IMR-90 (cell line): ENCODE data around the gene TMEM40. TPM values are rescaled to one million over a fixed set of nuclear protein-coding genes. Genes with fewer than 3 reads are reported as not detected.

Experiments
- ATAC-seq: fragments of 200-7000 bp; cut with Tn5 transposase; 2 replicates; pipeline ENCODE4 v1.9.1; 2020; ENCODE audit warnings: low read depth, mild to moderate bottlenecking, moderate library complexity
- BruUV-seq: library from RNA; stranded (reverse); fragments of 400-500 nt; replicated peaks from 2 replicates; lab custom pipeline; 2021; lab: Mats Ljungman, UMichigan
- CTCF ChIA-PET: fragments of 300-600 bp; formaldehyde crosslinking; extraction: SDS; loops from one replicate; lab custom pipeline; 2021; ENCODE audit warnings: antibody characterized with exemption; lab: Yijun Ruan, JAX
- POLR2A ChIA-PET: fragments of 300-600 bp; sonication (Branson Sonifier 250); formaldehyde crosslinking; loops from one replicate; lab custom pipeline; 2022; ENCODE audit warnings: antibody characterized with exemption; ENCODE audit not compliant: unreplicated experiment; lab: Charles Lee
- DNase-seq: peaks from one replicate; pipeline ENCODE4 v3.0.0; 2013
- H2AFZ ChIP-seq: replicated peaks from 2 replicates; pipeline ENCODE3; 2013; ENCODE audit warnings: low read length, mild to moderate bottlenecking; ENCODE audit not compliant: poor library complexity
- H2AK5ac ChIP-seq: 2 replicates; pipeline ENCODE4 v1.6.1; 2013; ENCODE audit warnings: low read depth, low read length, inconsistent platforms
- H2AK9ac ChIP-seq: replicated peaks from 2 replicates; pipeline ENCODE3; 2013; ENCODE audit warnings: mild to moderate bottlenecking, low read depth, low read length, moderate library complexity; ENCODE audit not compliant: poor library complexity
- H2BK120ac ChIP-seq: 2 replicates; pipeline ENCODE4 v1.6.1; 2013; ENCODE audit warnings: low read depth, low read length, inconsistent platforms
- H2BK15ac ChIP-seq: 3 replicates; pipeline ENCODE4 v1.6.1; 2013; ENCODE audit warnings: low read depth, low read length, inconsistent platforms
- H2BK20ac ChIP-seq: 2 replicates; pipeline ENCODE4 v1.6.1; 2013; ENCODE audit warnings: low read depth, mild to moderate bottlenecking, inconsistent platforms, low read length, moderate library complexity
- H2BK5ac ChIP-seq: 2 replicates; pipeline ENCODE4 v1.6.1; 2013; ENCODE audit warnings: mild to moderate bottlenecking, low read depth, low read length, inconsistent platforms; ENCODE audit not compliant: poor library complexity, severe bottlenecking
- H3K14ac ChIP-seq: replicated peaks from 2 replicates; pipeline ENCODE4 v1.6.1; 2013; ENCODE audit warnings: low read depth, low read length, inconsistent platforms
- H3K18ac ChIP-seq: 2 replicates; pipeline ENCODE4 v1.6.1; 2013; ENCODE audit warnings: low read depth, low read length, control low read depth
- H3K23ac ChIP-seq: 2 replicates; pipeline ENCODE4 v1.6.1; 2013; ENCODE audit warnings: low read depth, low read length, inconsistent platforms
- H3K27ac ChIP-seq: 2 replicates; pipeline ENCODE4 v1.5.1; 2013; ENCODE audit warnings: mild to moderate bottlenecking, control low read depth, low read length; ENCODE audit not compliant: insufficient read depth
- H3K27me3 ChIP-seq: 2 replicates; pipeline ENCODE4 v1.6.1; 2013; ENCODE audit warnings: low read length; ENCODE audit not compliant: control insufficient read depth, insufficient read depth
- H3K36me3 ChIP-seq: 2 replicates; pipeline ENCODE4 v1.6.1; 2013; ENCODE audit warnings: low read length, mixed read lengths; ENCODE audit not compliant: control insufficient read depth, insufficient read depth
- H3K4ac ChIP-seq: 2 replicates; pipeline ENCODE4 v1.6.1; 2013; ENCODE audit warnings: low read depth, low read length, inconsistent platforms
- H3K4me1 ChIP-seq: 2 replicates; pipeline ENCODE4 v1.6.1; 2013; ENCODE audit warnings: low read length, mixed read lengths; ENCODE audit not compliant: control insufficient read depth, insufficient read depth
- H3K4me2 ChIP-seq: 2 replicates; pipeline ENCODE4 v1.6.1; 2013; ENCODE audit warnings: low read depth, mild to moderate bottlenecking, control low read depth, low read length, moderate library complexity
- H3K4me3 ChIP-seq: 2 replicates; pipeline ENCODE4 v1.5.1; 2013; ENCODE audit warnings: low read depth, mild to moderate bottlenecking, control low read depth, low read length, moderate library complexity; ENCODE audit not compliant: insufficient read depth
- H3K56ac ChIP-seq: 2 replicates; pipeline ENCODE4 v1.6.1; 2013; ENCODE audit warnings: low read length, inconsistent platforms; ENCODE audit not compliant: insufficient read depth; ENCODE audit errors: extremely low read depth
- H3K79me1 ChIP-seq, 2 experiments: 2 replicates each; pipeline ENCODE4 v1.6.1; 2013; ENCODE audit warnings: low read length in 2 of 2, inconsistent platforms in 1 of 2, low read depth in 1 of 2
- H3K9ac ChIP-seq: 2 replicates; pipeline ENCODE4 v1.6.1; 2013; ENCODE audit warnings: low read depth, low read length, control low read depth
- H3K9me1 ChIP-seq: 2 replicates; pipeline ENCODE4 v1.6.1; 2013; ENCODE audit warnings: low read length, inconsistent platforms; ENCODE audit not compliant: insufficient read depth
- H3K9me3 ChIP-seq: 2 replicates; pipeline ENCODE4 v1.6.1; 2013; ENCODE audit warnings: low read length; ENCODE audit not compliant: control insufficient read depth, insufficient read depth
- H4K20me1 ChIP-seq: 2 replicates; pipeline ENCODE4 v1.6.1; 2013; ENCODE audit warnings: low read length, inconsistent platforms; ENCODE audit not compliant: insufficient read depth
- H4K5ac ChIP-seq: 2 replicates; pipeline ENCODE4 v1.6.1; 2013; ENCODE audit warnings: mild to moderate bottlenecking, low read depth, low read length, control low read depth
- H4K8ac ChIP-seq, 2 experiments: 2 replicates each; pipeline ENCODE4 v1.6.1; 2013; ENCODE audit warnings: low read depth in 2 of 2, low read length in 2 of 2, control low read depth in 1 of 2, inconsistent platforms in 1 of 2
- H4K91ac ChIP-seq: 2 replicates; pipeline ENCODE4 v1.6.1; 2013; ENCODE audit warnings: low read depth, low read length, inconsistent platforms; ENCODE audit not compliant: insufficient read depth
- POLR2A ChIP-seq: IDR thresholded peaks from 2 replicates; pipeline ENCODE4 v1.6.1; 2012; ENCODE audit warnings: mild to moderate bottlenecking, low read depth, low read length
- RCOR1 ChIP-seq: IDR thresholded peaks from 2 replicates; pipeline ENCODE4 v1.6.1; 2012; ENCODE audit warnings: mild to moderate bottlenecking, low read length, improper control_type of control experiment; ENCODE audit not compliant: insufficient replicate concordance
- whole genome bisulfite sequencing, 2 experiments: methylation state at CpG; one replicate each; pipeline versions ENCODE4 v1.1.5 to v1.1.7; 2013; ENCODE audit warnings: missing lambda C conversion rate in 2 of 2; ENCODE audit not compliant: insufficient read length in 1 of 2; ENCODE audit errors: extremely low coverage in 2 of 2; 5-methylcytosine and 5-hydroxymethylcytosine counted together
- dilution Hi-C: fragments of 300-500 bp; cut with HindIII; formaldehyde crosslinking; loops from one replicate; pipeline ENCODE4 v1.14.3; 2018; ENCODE audit warnings: low sequenced_read_pairs; ENCODE audit not compliant: unreplicated experiment
- in situ Hi-C: fragments of 300-500 bp; cut with MboI; formaldehyde crosslinking; loops from 3 replicates; pipeline ENCODE4 v1.14.3; 2019; ENCODE audit warnings: low sequenced_read_pairs, inconsistent platforms, mixed read lengths
- intact Hi-C: fragments of 100-400 bp; cut with micrococcal nuclease; formaldehyde crosslinking; loops from 2 replicates; pipeline ENCODE4 v1.10.0; 2022
- polyA plus RNA-seq, 3 experiments: library from polyadenylated mRNA; depleted of rRNA; stranded (reverse); fragments of >200 nt; gene quantifications; 2 replicates each; pipeline ENCODE4 v1.2.3, GENCODE V29; 2012; ENCODE audit warnings: low replicate concordance in 1 of 3
- total RNA-seq: library from RNA; depleted of rRNA; stranded (reverse); fragments of >200 nt; gene quantifications from 2 replicates; pipeline ENCODE4 v1.2.3, GENCODE V29; 2012
- TF ChIP-seq, protein P1 (sequence below): conservative IDR thresholded peaks from 2 replicates; pipeline ENCODE4 v1.5.1; 2012; ENCODE audit warnings: mild to moderate bottlenecking, low read depth, low read length, improper control_type of control experiment

Gene TMEM40
- total and polyA plus RNA-seq, 2 of the 4 experiments (the other 2 are of a cell fraction), result 0.27 TPM; not detected in 1

DNA sequence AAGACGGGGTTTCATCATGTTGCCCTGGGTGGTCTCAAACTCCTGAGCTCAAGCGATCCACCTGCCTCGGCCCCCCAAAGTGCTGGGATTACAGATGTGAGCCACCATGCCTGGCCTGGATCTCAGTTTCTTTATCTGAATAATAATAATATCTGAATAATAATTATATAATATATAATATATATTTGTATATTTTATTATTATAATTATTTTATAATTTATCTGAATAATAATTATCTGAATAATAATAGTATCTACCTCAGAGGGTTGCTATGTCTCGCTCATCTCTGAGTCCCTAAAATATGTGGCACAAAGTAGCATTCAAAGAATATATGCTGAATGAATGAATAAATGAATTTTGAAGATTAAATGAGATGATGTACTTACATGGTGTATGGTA lies 44.8 kb downstream of the TMEM40 start:
- Histone ChIP-seq H3K27me3 (peaks cover 4% of the 10 kb centered on the region; the same call in 1 of the 2 replicates), H4K8ac (no peak overlapping the region), H3K4ac (no peak overlapping the region), H2AFZ (no peak overlapping the region), H2BK20ac (no peak overlapping the region), H3K4me3 (no peak overlapping the region), H3K23ac (no peak overlapping the region), H3K9me1 (0 out of 2 replicates have a peak, but pooled peaks cover 1% of the 10 kb centered on the region), H3K9me3 (no peaks in the 10 kb centered on the region), H3K14ac (no peak overlapping the region), H3K56ac (no peak overlapping the region), H3K79me1 (no peaks in the 10 kb centered on the region), H3K9ac (no peak overlapping the region), H4K91ac (no peak overlapping the region), H3K18ac (no peak overlapping the region), H2AK5ac (no peak overlapping the region), H4K20me1 (no peaks in the 10 kb centered on the region), H3K36me3 (no peaks in the 10 kb centered on the region), H2BK5ac (no peak overlapping the region), H3K4me2 (no peak overlapping the region), H3K4me1 (no peaks in the 10 kb centered on the region), H4K5ac (no peak overlapping the region), H2BK120ac (no peak overlapping the region), H3K27ac (no peak overlapping the region), H2BK15ac (no peak overlapping the region), H2AK9ac (no peak overlapping the region)
- intact Hi-C loops (no loop called here), in situ Hi-C loops (no loop called here), dilution Hi-C loops (no loop called here)
- WGBS, 2 experiments, result 80% methylated on average over 1 of the region's 4 CpGs; no CpG with 5 or more reads in 1 of the 2 experiments
- TF ChIP-seq POLR2A (no peak), RCOR1 (no peak)
- TF ChIP-seq, protein P1, sequence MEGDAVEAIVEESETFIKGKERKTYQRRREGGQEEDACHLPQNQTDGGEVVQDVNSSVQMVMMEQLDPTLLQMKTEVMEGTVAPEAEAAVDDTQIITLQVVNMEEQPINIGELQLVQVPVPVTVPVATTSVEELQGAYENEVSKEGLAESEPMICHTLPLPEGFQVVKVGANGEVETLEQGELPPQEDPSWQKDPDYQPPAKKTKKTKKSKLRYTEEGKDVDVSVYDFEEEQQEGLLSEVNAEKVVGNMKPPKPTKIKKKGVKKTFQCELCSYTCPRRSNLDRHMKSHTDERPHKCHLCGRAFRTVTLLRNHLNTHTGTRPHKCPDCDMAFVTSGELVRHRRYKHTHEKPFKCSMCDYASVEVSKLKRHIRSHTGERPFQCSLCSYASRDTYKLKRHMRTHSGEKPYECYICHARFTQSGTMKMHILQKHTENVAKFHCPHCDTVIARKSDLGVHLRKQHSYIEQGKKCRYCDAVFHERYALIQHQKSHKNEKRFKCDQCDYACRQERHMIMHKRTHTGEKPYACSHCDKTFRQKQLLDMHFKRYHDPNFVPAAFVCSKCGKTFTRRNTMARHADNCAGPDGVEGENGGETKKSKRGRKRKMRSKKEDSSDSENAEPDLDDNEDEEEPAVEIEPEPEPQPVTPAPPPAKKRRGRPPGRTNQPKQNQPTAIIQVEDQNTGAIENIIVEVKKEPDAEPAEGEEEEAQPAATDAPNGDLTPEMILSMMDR, result no peak
- no TSS peak for BruUV-seq
- ATAC-seq, result no peak
- ChIA-PET POLR2A (no interaction called here), CTCF (no interaction called here)
- DNase-seq, result no peak
